Type B pancreatic cell (in vitro differentiated cells): Measurements from ENCODE around the gene PRDM16. TPM values are rescaled to one million over a fixed set of nuclear protein-coding genes. Genes with fewer than 3 reads are reported as not detected.

Experiments
- DNase-seq: peaks from one replicate; pipeline ENCODE4 v3.0.0; 2021; ENCODE audit warnings: mixed read lengths; ENCODE audit not compliant: unreplicated experiment; ENCODE audit errors: extremely low spot score
- H3K27ac Mint-ChIP-seq: 2 replicates; pipeline ENCODE4 v1.8.0; 2021; ENCODE audit warnings: mild to moderate bottlenecking, mixed read lengths
- H3K27me3 Mint-ChIP-seq: 2 replicates; pipeline ENCODE4 v1.8.0; 2021; ENCODE audit warnings: mixed read lengths
- H3K36me3 Mint-ChIP-seq: 2 replicates; pipeline ENCODE4 v1.8.0; 2021; ENCODE audit warnings: mixed read lengths
- H3K4me1 Mint-ChIP-seq: one replicate; pipeline ENCODE4 v1.8.0; 2021; ENCODE audit warnings: mixed read lengths; ENCODE audit not compliant: unreplicated experiment
- H3K4me3 Mint-ChIP-seq: 2 replicates; pipeline ENCODE4 v1.8.0; 2021; ENCODE audit warnings: mild to moderate bottlenecking, mixed read lengths
- H3K9me3 Mint-ChIP-seq: 2 replicates; pipeline ENCODE4 v1.8.0; 2021; ENCODE audit warnings: mixed read lengths
- CTCF ChIP-seq: fragments of 200-600 bp; sonication (generic); conservative IDR thresholded peaks from 2 replicates; pipeline ENCODE4 v1.5.0; 2021; ENCODE audit warnings: antibody characterized with exemption, mild to moderate bottlenecking
- total RNA-seq: library from RNA; stranded (reverse); gene quantifications from 2 replicates; pipeline ENCODE4 v1.2.1, GENCODE V29; 2021; ENCODE audit warnings: low replicate concordance

PRDM16 gene
- total RNA-seq, 1 donor from 2014 or later = 23.6 TPM

- no peak overlapping the region for H3K4me3 Mint-ChIP-seq
- TF ChIP-seq CTCF = no peak
- H3K27ac Mint-ChIP-seq = no peak overlapping the region
- no peaks in the 10 kb centered on the region for H3K9me3 Mint-ChIP-seq
- no peak for DNase-seq
- H3K27me3 Mint-ChIP-seq = peaks cover 42% of the 10 kb centered on the region
- H3K4me1 Mint-ChIP-seq = peaks cover 17% of the 10 kb centered on the region
- no peaks in the 10 kb centered on the region for H3K36me3 Mint-ChIP-seq
These were observed 162.2 kb downstream of the PRDM16 start for GRCh38 chr1:3231245-3231644.

- Mint-ChIP-seq H3K27ac (no peak overlapping the region), H3K27me3 (peaks cover 39% of the 10 kb centered on the region), H3K4me1 (peaks cover 15% of the 10 kb centered on the region), H3K36me3 (no peaks in the 10 kb centered on the region), H3K4me3 (no peak overlapping the region), H3K9me3 (no peaks in the 10 kb centered on the region)
- no peak for TF ChIP-seq CTCF
- DNase-seq = no peak
These were observed 162.8 kb downstream of the PRDM16 start for GRCh38 chr1:3231826-3232225.

- H3K9me3 Mint-ChIP-seq = no peaks in the 10 kb centered on the region
- TF ChIP-seq CTCF = no peak
- peaks cover 31% of the 10 kb centered on the region for H3K27me3 Mint-ChIP-seq
- no peak for DNase-seq
- H3K36me3 Mint-ChIP-seq = no peaks in the 10 kb centered on the region
- H3K4me1 Mint-ChIP-seq = peaks cover 6% of the 10 kb centered on the region
- no peak overlapping the region for H3K27ac Mint-ChIP-seq
- no peak overlapping the region for H3K4me3 Mint-ChIP-seq
These were observed 164.0 kb downstream of the PRDM16 start for GRCh38 chr1:3233031-3233430.

GRCh38 chr1:3233551-3233950, 164.5 kb downstream of the PRDM16 start:
- Mint-ChIP-seq H3K27ac (no peak overlapping the region), H3K4me1 (peaks cover 4% of the 10 kb centered on the region), H3K4me3 (no peak overlapping the region), H3K27me3 (peaks cover 29% of the 10 kb centered on the region), H3K9me3 (no peaks in the 10 kb centered on the region), H3K36me3 (no peaks in the 10 kb centered on the region)
- no peak for DNase-seq
- no peak for TF ChIP-seq CTCF

- H3K36me3 Mint-ChIP-seq = no peaks in the 10 kb centered on the region
- H3K27ac Mint-ChIP-seq = no peak overlapping the region
These were observed 165.3 kb downstream of the PRDM16 start for GRCh38 chr1:3234281-3234680.

More at GRCh38 chr1:3234281-3234680, 165.3 kb downstream of the PRDM16 start:
- Mint-ChIP-seq H3K9me3 (no peaks in the 10 kb centered on the region), H3K4me1 (no peaks in the 10 kb centered on the region), H3K27me3 (peaks cover 24% of the 10 kb centered on the region), H3K4me3 (no peak overlapping the region)
- DNase-seq = no peak
- TF ChIP-seq CTCF = no peak
